ENCODE data around the gene CRYBG1. TPM values are rescaled to one million over a fixed set of nuclear protein-coding genes. Genes with fewer than 3 reads are reported as not detected.

The CRYBG1 gene
- total and polyA plus RNA-seq, 2 of the 4 experiments (the other 2 are of a cell fraction): 0.38 to 1.1 TPM

DNA sequence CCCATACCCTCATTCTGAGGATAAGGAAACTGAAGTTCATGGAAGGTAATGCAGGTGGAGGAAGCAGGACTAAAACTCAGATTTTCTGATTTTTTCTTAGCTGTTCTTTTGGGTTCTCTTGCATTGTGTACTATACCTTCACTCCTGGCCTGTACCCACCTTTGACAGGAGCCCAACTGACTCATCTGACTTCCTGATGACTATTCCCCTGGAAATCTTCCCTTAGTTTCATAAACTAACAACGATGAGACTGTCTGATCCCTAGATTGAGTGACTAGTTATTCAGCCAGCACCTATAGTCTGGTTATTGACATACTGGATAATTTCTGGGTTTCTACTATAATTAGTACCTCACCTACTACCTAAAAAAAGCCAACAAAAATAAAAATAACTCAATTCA is 10.1 kb downstream of the CRYBG1 start:
- H3K56ac ChIP-seq (ENCODE audit: extremely low read depth, insufficient read depth, low read length): no peak overlapping the region
- H3K9me3 ChIP-seq (ENCODE audit: control insufficient read depth, insufficient read depth, low read length): no peaks in the 10 kb centered on the region
- H3K4me2 ChIP-seq (ENCODE audit: low read depth, low read length): no peak overlapping the region
- no peaks in the 10 kb centered on the region for H3K79me1 ChIP-seq (ENCODE audit: low read depth in 1 of 2, low read length in 2 of 2)
- ChIA-PET CTCF (interaction anchor here (0.8 to 1.4 kb wide), 2 partner anchors 10 to 31 kb away, joined by 3 read pairs; partner anchors contain the start of gene CRYBG1), POLR2A (ENCODE audit: unreplicated experiment) (no interaction called here)
- H2BK20ac ChIP-seq (ENCODE audit: low read depth, low read length): no peak overlapping the region
- in situ Hi-C loops (cut with MboI; ENCODE audit: low sequenced_read_pairs) (no loop called here), dilution Hi-C loops (cut with HindIII; ENCODE audit: low sequenced_read_pairs, unreplicated experiment) (no loop called here), intact Hi-C loops (cut with micrococcal nuclease) (no loop called here)
- DNase-seq (no peak), ATAC-seq (ENCODE audit: low read depth) (no peak)
- H2AK5ac ChIP-seq (ENCODE audit: low read depth, low read length): no peak overlapping the region
- no peak overlapping the region for H2AFZ ChIP-seq (replicated peaks; ENCODE audit: low read length, poor library complexity)
- no peaks in the 10 kb centered on the region for H3K36me3 ChIP-seq (ENCODE audit: control insufficient read depth, insufficient read depth, low read length)
- H4K20me1 ChIP-seq (ENCODE audit: insufficient read depth, low read length): no peaks in the 10 kb centered on the region
- TF ChIP-seq MXI1 (IDR thresholded peaks at IDR 0.05; ENCODE audit: borderline replicate concordance, low read depth, low read length) (no peak), RCOR1 (IDR thresholded peaks at IDR 0.05; ENCODE audit: insufficient replicate concordance, low read length) (no peak), CHD1 (IDR thresholded peaks at IDR 0.05; ENCODE audit: low read depth, low read length) (no peak)
- BruUV-seq (replicated peaks): no TSS peak
- H2BK120ac ChIP-seq (ENCODE audit: low read depth, low read length): no peak overlapping the region
- H4K5ac ChIP-seq (ENCODE audit: low read depth, low read length): no peak overlapping the region
- peaks cover 8% of the 10 kb centered on the region for H3K27me3 ChIP-seq (ENCODE audit: control insufficient read depth, insufficient read depth, low read length)
- no peaks in the 10 kb centered on the region for H3K4me1 ChIP-seq (ENCODE audit: control insufficient read depth, insufficient read depth, low read length)
- no peak overlapping the region for H3K27ac ChIP-seq (ENCODE audit: insufficient read depth, low read length)
- no peak overlapping the region for H3K4me3 ChIP-seq (ENCODE audit: insufficient read depth, low read depth, low read length)
- H4K91ac ChIP-seq (ENCODE audit: insufficient read depth, low read depth, low read length): no peak overlapping the region
- H3K18ac ChIP-seq (ENCODE audit: low read depth, low read length): no peak overlapping the region
- H3K9me1 ChIP-seq (ENCODE audit: insufficient read depth, low read length): no peaks in the 10 kb centered on the region
- no CpG with 5 or more reads among the region's 1 CpG for WGBS, 2 experiments (ENCODE audit: extremely low coverage in 2 of 2, insufficient read length in 1 of 2)
- H2BK15ac ChIP-seq (ENCODE audit: low read depth, low read length): no peak overlapping the region
- no peak overlapping the region for H2BK5ac ChIP-seq (ENCODE audit: low read depth, low read length, poor library complexity, severe bottlenecking)
- no peak overlapping the region for H2AK9ac ChIP-seq (replicated peaks; ENCODE audit: low read depth, low read length, poor library complexity)
- H3K9ac ChIP-seq (ENCODE audit: low read depth, low read length): no peak overlapping the region
- H3K14ac ChIP-seq (replicated peaks; ENCODE audit: low read depth, low read length): no peak overlapping the region
- H3K23ac ChIP-seq (ENCODE audit: low read depth, low read length): no peak overlapping the region
- no peak overlapping the region for H3K4ac ChIP-seq (ENCODE audit: low read depth, low read length)
- H4K8ac ChIP-seq (ENCODE audit: low read depth in 2 of 2, low read length in 2 of 2): no peak overlapping the region

Measured in IMR-90 (cell line).